Measurements from ENCODE around the gene ZNF654.
A peak's percentile ranks its signal among the peaks of the same experiment; 100 is the strongest.
"Not testable (repeated sequence)": the region's sequence is repeated elsewhere in the genome, so short reads cannot be mapped to it uniquely, and the experiment has no call there.

Gene ZNF654

GRCh38 chr3:88117683-88118082 lies 58.6 kb downstream of the ZNF654 start:
- no peak for FAIRE-seq
- no peak for DNase-seq (ENCODE audit: insufficient read length, low spot score)
- TF ChIP-seq SPI1 (IDR thresholded peaks at IDR 0.05; ENCODE audit: low read depth, low read length) (no peak), POU2F2 (IDR thresholded peaks at IDR 0.05; ENCODE audit: low read depth, low read length) (no peak)

DNA sequence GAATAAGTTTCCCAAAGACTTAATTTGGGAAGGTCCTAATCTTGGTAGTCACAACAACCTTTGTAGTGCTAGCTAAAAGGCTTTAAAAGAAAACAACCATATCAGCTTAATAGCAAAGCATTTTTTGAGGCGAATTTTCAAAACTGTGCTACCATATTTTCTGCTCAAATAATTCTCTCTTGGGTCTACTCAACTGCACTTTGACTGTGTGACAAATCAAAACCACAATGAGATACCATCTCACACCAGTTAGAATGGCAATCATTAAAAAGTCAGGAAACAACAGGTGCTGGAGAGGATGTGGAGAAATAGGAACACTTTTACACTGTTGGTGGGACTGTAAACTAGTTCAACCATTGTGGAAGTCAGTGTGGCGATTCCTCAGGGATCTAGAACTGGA lies 59.5 kb downstream of the ZNF654 start:
- not testable (repeated sequence) for FAIRE-seq; DNase-seq (ENCODE audit: insufficient read length, low spot score)

DNA sequence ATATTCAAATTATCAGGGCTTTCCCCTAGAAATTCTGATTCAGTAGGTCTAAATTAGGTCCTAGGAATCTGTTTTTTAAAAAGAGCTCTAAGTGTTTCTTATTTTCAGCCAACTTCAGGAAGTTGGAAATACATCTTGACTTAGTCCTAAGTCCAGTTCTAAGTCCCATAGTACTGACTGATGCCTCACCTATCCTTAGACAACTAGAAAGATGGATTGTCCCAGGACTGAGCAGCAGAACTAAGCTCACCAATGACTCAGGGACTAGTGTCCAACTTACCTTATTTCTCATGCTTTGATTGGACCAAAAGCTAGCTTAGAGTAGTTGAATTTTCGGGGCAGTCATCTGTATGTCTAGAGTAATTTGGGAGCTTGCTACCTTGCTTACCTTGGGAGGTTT lies 64.5 kb downstream of the ZNF654 start:
- FAIRE-seq = no peak
- no peak for DNase-seq (ENCODE audit: insufficient read length, low spot score)
- TF ChIP-seq PAX5 (IDR thresholded peaks at IDR 0.05; ENCODE audit: insufficient read depth, low read length, severe bottlenecking) = no peak
- no peak for TF ChIP-seq POLR2A (IDR thresholded peaks at IDR 0.05; ENCODE audit: low read depth, low read length)
- TF ChIP-seq TAF1 (IDR thresholded peaks at IDR 0.05; ENCODE audit: low read depth, low read length) = no peak
- no peak for TF ChIP-seq POLR2AphosphoS5 (IDR thresholded peaks at IDR 0.05; ENCODE audit: low read depth, low read length)
- no peak for TF ChIP-seq POU2F2 (IDR thresholded peaks at IDR 0.05; ENCODE audit: low read depth, low read length)
- no peak for TF ChIP-seq SPI1 (IDR thresholded peaks at IDR 0.05; ENCODE audit: low read depth, low read length)

DNA sequence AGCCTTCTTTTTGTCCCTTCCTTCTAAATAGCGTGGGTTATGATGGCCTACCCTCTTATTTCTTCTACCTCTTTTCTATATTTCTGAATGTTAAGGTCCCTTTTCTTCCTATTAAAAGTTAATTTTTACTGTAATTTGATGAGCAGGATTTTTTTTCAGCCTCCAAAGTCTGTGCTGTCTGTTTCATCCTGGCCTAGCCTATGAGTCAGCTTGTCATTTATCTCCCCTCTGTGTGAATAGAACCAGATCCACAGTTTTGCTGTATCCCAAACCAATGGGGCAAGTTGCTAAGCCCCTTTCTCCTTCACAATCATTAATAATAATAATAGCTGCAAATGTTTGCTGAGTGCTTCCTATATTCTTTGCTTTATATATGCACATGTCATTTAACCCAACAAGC lies 72.6 kb downstream of the ZNF654 start:
- no peak for DNase-seq (ENCODE audit: insufficient read length, low spot score)
- no peak for FAIRE-seq
- TF ChIP-seq TAF1 (IDR thresholded peaks at IDR 0.05; ENCODE audit: low read depth, low read length) (no peak), SPI1 (IDR thresholded peaks at IDR 0.05; ENCODE audit: low read depth, low read length) (no peak), POLR2A (IDR thresholded peaks at IDR 0.05; ENCODE audit: low read depth, low read length) (no peak), POLR2AphosphoS5 (IDR thresholded peaks at IDR 0.05; ENCODE audit: low read depth, low read length) (no peak), PAX5 (IDR thresholded peaks at IDR 0.05; ENCODE audit: insufficient read depth, low read length, severe bottlenecking) (no peak), POU2F2 (IDR thresholded peaks at IDR 0.05; ENCODE audit: low read depth, low read length) (no peak)

DNA sequence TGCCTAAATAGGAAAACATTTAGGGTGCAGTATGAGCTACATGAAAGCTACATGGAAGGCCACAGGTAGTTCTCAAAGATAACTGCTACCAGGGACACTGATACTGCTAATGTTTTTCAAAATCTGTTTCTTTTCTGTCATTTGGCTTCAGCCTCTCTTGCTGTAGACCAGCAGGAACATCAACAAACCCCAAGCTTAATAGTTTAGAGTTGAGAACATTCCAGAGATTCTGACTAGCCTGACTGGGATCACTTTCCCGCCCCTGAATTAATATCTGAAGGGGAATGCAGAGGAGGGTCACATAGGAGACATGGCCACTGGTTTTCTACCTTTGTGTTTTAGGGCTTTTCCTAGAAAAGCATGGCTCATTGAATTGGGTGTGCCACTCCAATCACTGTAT lies 73.8 kb downstream of the ZNF654 start:
- no peak for DNase-seq (ENCODE audit: insufficient read length, low spot score)
- FAIRE-seq = no peak
- TF ChIP-seq POLR2A (IDR thresholded peaks at IDR 0.05; ENCODE audit: low read depth, low read length) (no peak), PAX5 (IDR thresholded peaks at IDR 0.05; ENCODE audit: insufficient read depth, low read length, severe bottlenecking) (no peak), SPI1 (IDR thresholded peaks at IDR 0.05; ENCODE audit: low read depth, low read length) (no peak), POU2F2 (IDR thresholded peaks at IDR 0.05; ENCODE audit: low read depth, low read length) (no peak), POLR2AphosphoS5 (IDR thresholded peaks at IDR 0.05; ENCODE audit: low read depth, low read length) (no peak), TAF1 (IDR thresholded peaks at IDR 0.05; ENCODE audit: low read depth, low read length) (no peak)

- DNase-seq (ENCODE audit: insufficient read length, low spot score) = no peak
- no peak for FAIRE-seq
- no peak for TF ChIP-seq POLR2AphosphoS5 (IDR thresholded peaks at IDR 0.05; ENCODE audit: low read depth, low read length)
- no peak for TF ChIP-seq TAF1 (IDR thresholded peaks at IDR 0.05; ENCODE audit: low read depth, low read length)
- TF ChIP-seq SPI1 (IDR thresholded peaks at IDR 0.05; ENCODE audit: low read depth, low read length) = no peak
- no peak for TF ChIP-seq POU2F2 (IDR thresholded peaks at IDR 0.05; ENCODE audit: low read depth, low read length)
- TF ChIP-seq PAX5 (IDR thresholded peaks at IDR 0.05; ENCODE audit: insufficient read depth, low read length, severe bottlenecking) = no peak
- TF ChIP-seq POLR2A (IDR thresholded peaks at IDR 0.05; ENCODE audit: low read depth, low read length) = no peak
Observed at GRCh38 chr3:88133711-88134263, 74.7 kb downstream of the ZNF654 start.

- FAIRE-seq = no peak
- no peak for DNase-seq (ENCODE audit: insufficient read length, low spot score)
- no peak for TF ChIP-seq POLR2A (IDR thresholded peaks at IDR 0.05; ENCODE audit: low read depth, low read length)
- no peak for TF ChIP-seq TAF1 (IDR thresholded peaks at IDR 0.05; ENCODE audit: low read depth, low read length)
- no peak for TF ChIP-seq POU2F2 (IDR thresholded peaks at IDR 0.05; ENCODE audit: low read depth, low read length)
- no peak for TF ChIP-seq SPI1 (IDR thresholded peaks at IDR 0.05; ENCODE audit: low read depth, low read length)
- TF ChIP-seq POLR2AphosphoS5 (IDR thresholded peaks at IDR 0.05; ENCODE audit: low read depth, low read length) = no peak
- TF ChIP-seq PAX5 (IDR thresholded peaks at IDR 0.05; ENCODE audit: insufficient read depth, low read length, severe bottlenecking) = no peak
Observed at GRCh38 chr3:88137836-88138235, 78.8 kb downstream of the ZNF654 start.

DNA sequence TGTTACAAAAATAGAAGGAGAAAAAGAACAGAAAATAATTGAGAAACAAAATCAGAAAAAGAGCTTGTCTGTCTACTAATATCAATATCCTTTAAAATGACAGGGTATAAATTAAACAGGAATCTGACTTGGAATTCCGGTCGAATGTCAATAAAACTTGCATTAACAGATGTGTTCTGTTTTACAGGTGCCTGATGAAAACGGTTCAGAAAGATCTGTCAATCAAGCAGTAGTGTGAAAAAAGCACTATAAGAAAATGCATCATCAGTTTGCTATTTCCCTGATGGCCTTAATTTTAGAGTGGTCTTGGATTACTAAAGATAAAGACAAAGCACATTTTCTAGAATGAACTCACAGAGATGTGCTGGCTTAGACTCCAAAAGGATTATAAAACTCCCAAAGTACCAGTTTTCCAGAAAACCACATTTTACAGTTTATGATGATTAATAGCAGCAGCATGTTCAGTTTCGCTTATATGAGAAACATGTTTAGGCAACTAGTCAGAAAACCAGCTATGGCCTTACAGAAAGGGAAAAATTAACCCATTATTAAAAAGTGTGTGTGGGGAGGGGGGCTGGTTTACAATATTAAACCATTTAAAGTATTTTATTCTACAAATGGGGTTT lies 82.5 kb downstream of the ZNF654 start:
- DNase-seq (ENCODE audit: insufficient read length, low spot score) (no peak), FAIRE-seq (peak; percentile 63)
- TF ChIP-seq POLR2A (IDR thresholded peaks at IDR 0.05; ENCODE audit: low read depth, low read length) = no peak

DNA sequence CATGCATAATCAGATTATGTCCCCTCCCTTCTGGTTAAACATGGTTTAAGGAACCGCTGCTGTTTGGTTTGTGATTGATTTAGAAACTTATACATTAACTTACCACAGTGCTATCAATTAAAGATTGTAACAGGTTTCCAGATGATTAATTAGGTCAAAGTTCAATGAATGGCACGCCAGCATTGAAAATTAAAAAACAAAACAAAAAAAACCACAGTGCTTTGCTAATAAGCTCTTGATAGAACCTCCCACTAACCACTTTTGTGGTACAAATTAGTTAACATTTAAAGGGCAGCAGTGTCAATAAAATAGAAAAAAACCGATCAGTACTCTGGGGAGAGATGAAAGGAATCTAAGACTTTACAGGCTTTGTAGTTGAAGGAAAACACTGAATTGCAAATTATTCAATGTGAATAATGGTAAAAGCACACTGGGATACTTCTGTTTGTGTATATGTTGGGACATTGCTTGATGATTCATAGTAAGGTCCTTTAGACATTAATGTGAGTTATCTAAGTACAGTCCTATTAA lies 83.1 kb downstream of the ZNF654 start:
- TF ChIP-seq POU2F2 (IDR thresholded peaks at IDR 0.05; ENCODE audit: low read depth, low read length) (no peak), POLR2AphosphoS5 (IDR thresholded peaks at IDR 0.05; ENCODE audit: low read depth, low read length) (no peak), SPI1 (IDR thresholded peaks at IDR 0.05; ENCODE audit: low read depth, low read length) (no peak)
- DNase-seq (ENCODE audit: insufficient read length, low spot score) (no peak), FAIRE-seq (no peak)

DNA sequence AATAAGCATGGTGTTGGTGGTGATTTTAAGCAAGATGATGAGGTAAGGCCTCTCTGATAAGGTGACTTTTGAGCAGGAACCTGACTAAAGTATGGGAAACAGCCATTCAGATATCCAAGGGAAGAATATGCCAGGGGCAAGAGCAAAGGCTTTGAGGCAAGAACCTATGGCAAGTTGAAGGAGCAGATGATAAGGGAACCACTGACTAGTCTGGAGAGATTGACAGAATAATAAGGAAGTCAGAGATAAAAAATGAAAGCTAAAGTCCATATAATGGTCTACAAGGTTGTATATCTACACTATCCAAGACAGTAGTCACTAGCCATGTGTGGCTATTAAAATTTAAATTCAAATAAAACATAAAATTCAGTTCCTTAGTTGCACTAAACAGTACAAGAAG lies 88.2 kb downstream of the ZNF654 start:
- DNase-seq (ENCODE audit: insufficient read length, low spot score) = no peak
- no peak for FAIRE-seq
- TF ChIP-seq SPI1 (IDR thresholded peaks at IDR 0.05; ENCODE audit: low read depth, low read length) (no peak), POLR2AphosphoS5 (IDR thresholded peaks at IDR 0.05; ENCODE audit: low read depth, low read length) (no peak), PAX5 (IDR thresholded peaks at IDR 0.05; ENCODE audit: insufficient read depth, low read length, severe bottlenecking) (no peak), POLR2A (IDR thresholded peaks at IDR 0.05; ENCODE audit: low read depth, low read length) (no peak), POU2F2 (IDR thresholded peaks at IDR 0.05; ENCODE audit: low read depth, low read length) (no peak), TAF1 (IDR thresholded peaks at IDR 0.05; ENCODE audit: low read depth, low read length) (no peak)

Measured in GM12891 (cell line).